BJ (cell line): ENCODE results near the gene KPNA3. TPM values are rescaled to one million over a fixed set of nuclear protein-coding genes. Genes with fewer than 3 reads are reported as not detected.
"Not testable (repeated sequence)": the region's sequence is repeated elsewhere in the genome, so short reads cannot be mapped to it uniquely, and the experiment has no call there.

ENCODE experiments used
- CTCF ChIA-PET: fragments of 350-600 bp; formaldehyde crosslinking; extraction: SDS; loops from one replicate; lab custom pipeline; 2021; ENCODE audit warnings: antibody characterized with exemption, inconsistent platforms; lab: Yijun Ruan, JAX
- POLR2A ChIA-PET: fragments of 300-600 bp; sonication (Branson Sonifier 250); formaldehyde crosslinking; extraction: SDS; loops from one replicate; lab custom pipeline; 2021; ENCODE audit warnings: antibody characterized with exemption; lab: Charles Lee
- DNase-seq: peaks from one replicate; pipeline ENCODE4 v3.0.0-alpha.2; 2011; ENCODE audit warnings: low read depth
- H3K27me3 ChIP-seq: 2 replicates; pipeline ENCODE4 v1.6.0; 2011; ENCODE audit warnings: low read length; ENCODE audit not compliant: control insufficient read depth, insufficient read depth
- H3K36me3 ChIP-seq: 2 replicates; pipeline ENCODE4 v1.5.1; 2011; ENCODE audit warnings: low read length; ENCODE audit not compliant: control insufficient read depth, insufficient read depth
- H3K4me3 ChIP-seq: 2 replicates; pipeline ENCODE4 v1.5.1; 2011; ENCODE audit warnings: low read depth, mild to moderate bottlenecking, control low read depth, low read length
- polyA plus RNA-seq: library from polyadenylated mRNA; depleted of rRNA; stranded (reverse); fragments of >200 nt; gene quantifications from 2 replicates; pipeline ENCODE4 v1.2.3, GENCODE V29; 2011
- TF ChIP-seq, protein P1 (sequence below): IDR thresholded peaks from 2 replicates; pipeline ENCODE4 v1.5.1; 2011; ENCODE audit warnings: low read depth, mild to moderate bottlenecking, control low read depth, inconsistent platforms, low read length, moderate library complexity; ENCODE audit not compliant: insufficient read depth

KPNA3 gene
- polyA plus RNA-seq, 1 experiment = 14.9 TPM

DNA sequence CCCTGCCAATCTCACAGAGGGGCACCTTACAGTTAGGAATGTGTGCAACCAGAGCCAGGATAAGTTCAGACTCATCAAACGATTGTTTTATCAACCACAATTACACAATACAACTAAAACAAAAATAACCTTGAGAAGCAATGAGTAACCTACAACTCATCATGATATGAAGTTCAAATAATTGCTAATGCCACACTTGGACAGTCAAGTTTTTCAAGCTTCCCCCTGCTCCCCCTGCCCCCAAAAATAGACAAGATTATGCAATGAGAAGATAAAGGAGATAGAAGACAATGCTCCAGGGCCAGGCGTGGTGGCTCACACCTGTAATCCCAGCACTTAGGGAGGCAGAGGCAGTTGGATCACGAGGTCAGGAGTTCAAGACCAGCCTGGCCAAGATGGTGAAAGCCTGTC lies 13.6 kb upstream of the KPNA3 start:
- ChIA-PET CTCF (interaction anchor here (0.6 kb wide), 1 partner anchor 1538 kb away, joined by 3 read pairs; no protein-coding TSS in a partner anchor), POLR2A (no interaction called here)
- Histone ChIP-seq H3K27me3 (peaks cover 11% of the 10 kb centered on the region; the same call in 1 of the 2 replicates), H3K36me3 (no peaks in the 10 kb centered on the region), H3K4me3 (no peak overlapping the region)
- DNase-seq = no peak
- TF ChIP-seq, protein P1, sequence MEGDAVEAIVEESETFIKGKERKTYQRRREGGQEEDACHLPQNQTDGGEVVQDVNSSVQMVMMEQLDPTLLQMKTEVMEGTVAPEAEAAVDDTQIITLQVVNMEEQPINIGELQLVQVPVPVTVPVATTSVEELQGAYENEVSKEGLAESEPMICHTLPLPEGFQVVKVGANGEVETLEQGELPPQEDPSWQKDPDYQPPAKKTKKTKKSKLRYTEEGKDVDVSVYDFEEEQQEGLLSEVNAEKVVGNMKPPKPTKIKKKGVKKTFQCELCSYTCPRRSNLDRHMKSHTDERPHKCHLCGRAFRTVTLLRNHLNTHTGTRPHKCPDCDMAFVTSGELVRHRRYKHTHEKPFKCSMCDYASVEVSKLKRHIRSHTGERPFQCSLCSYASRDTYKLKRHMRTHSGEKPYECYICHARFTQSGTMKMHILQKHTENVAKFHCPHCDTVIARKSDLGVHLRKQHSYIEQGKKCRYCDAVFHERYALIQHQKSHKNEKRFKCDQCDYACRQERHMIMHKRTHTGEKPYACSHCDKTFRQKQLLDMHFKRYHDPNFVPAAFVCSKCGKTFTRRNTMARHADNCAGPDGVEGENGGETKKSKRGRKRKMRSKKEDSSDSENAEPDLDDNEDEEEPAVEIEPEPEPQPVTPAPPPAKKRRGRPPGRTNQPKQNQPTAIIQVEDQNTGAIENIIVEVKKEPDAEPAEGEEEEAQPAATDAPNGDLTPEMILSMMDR = no peak

GRCh38 chr13:49803047-49803446 lies 10.6 kb upstream of the KPNA3 start:
- POLR2A ChIA-PET, H3K36me3 ChIP-seq, H3K4me3 ChIP-seq, DNase-seq, H3K27me3 ChIP-seq: not testable (repeated sequence)
- CTCF ChIA-PET = interaction anchor here (0.6 kb wide), 1 partner anchor 189 kb away, joined by 3 read pairs; no protein-coding TSS in a partner anchor

- no peak for DNase-seq
- Histone ChIP-seq H3K27me3 (peaks cover 3% of the 10 kb centered on the region; the same call in 1 of the 2 replicates), H3K36me3 (no peaks in the 10 kb centered on the region), H3K4me3 (no peak overlapping the region)
- TF ChIP-seq, protein P1 = no peak
- CTCF ChIA-PET = no interaction called here
- POLR2A ChIA-PET = no interaction called here
Observed at GRCh38 chr13:49802426-49802825, 9.9 kb upstream of the KPNA3 start.

DNA sequence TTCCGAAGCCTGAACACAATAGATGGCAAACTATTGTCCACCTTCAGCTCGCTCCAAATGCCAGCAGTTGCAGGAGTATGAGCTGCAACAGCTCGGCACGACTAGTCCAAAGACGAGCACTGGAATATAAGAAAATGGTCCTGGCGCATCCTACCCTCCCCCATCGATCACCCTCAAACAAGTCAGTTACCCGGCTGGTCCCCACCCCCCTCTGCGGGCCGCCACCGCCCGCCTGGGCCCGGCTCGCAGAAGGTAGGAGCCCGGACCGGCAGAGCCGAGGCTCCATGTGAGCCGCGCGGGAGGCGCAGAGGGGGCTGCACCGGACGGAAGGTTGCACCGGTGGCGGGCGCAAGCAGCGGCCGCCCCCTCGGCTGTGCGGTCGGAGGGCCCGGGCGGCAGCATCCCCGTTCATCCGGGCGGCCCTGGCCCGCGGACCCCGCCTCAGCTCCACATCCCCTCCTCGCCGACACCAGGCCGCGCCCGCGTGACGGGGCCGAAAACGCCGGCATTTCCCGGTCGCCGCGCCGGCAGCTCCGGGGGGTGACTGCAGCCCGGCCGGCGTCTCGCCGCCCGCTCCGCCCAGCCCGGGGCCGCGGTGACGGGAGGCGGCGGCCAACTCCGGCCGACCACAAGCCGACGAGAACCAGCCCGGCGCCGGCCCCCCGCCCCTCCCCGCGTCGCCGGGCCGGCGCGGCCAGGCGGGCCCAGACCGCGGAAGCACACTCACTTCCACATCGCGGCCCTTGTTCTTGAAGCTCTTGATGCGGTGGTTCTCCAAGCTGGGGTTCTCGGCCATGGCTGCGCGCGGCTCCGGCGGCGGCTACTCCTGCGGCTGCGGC lies 552 bp downstream of the KPNA3 start:
- Histone ChIP-seq H3K4me3 (peak overlapping the region; percentile 50), H3K27me3 (no peaks in the 10 kb centered on the region), H3K36me3 (no peaks in the 10 kb centered on the region)
- ChIA-PET POLR2A (interaction anchor here (0.6 kb wide), 1 partner anchor 115 kb away, joined by 5 read pairs; no protein-coding TSS in a partner anchor), CTCF (interaction anchor here (0.7 to 1.6 kb wide), 4 partner anchors 10 to 68 kb away, joined by 3 read pairs; no protein-coding TSS in a partner anchor)
- TF ChIP-seq, protein P1 = no peak
- no peak for DNase-seq

DNA sequence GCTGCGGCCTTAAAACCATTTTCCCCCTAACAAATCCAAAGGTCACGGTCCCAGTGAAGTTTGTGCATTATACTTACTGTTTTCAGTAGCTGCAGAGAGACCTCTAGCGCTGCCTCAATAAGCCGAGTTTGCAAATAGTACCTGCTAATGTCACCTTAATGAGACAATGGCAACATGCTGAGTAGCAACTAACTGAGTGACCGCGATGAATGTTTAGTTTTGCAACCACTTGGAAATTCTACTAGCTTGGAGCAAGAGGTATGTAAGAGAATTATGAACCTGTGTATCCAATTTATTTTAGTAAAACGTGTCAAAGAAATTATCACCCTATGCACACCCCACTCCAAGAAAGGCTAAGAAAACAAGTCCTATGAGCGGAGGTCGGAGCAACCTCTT lies 1.2 kb downstream of the KPNA3 start:
- H3K27me3 ChIP-seq = no peaks in the 10 kb centered on the region
- peak overlapping the region; percentile 50 for H3K4me3 ChIP-seq
- ChIA-PET CTCF (interaction anchor here (1.0 to 1.6 kb wide), 3 partner anchors 10 to 20 kb away, joined by 3 read pairs; no protein-coding TSS in a partner anchor), POLR2A (no interaction called here)
- TF ChIP-seq, protein P1 = no peak
- no peaks in the 10 kb centered on the region for H3K36me3 ChIP-seq
- no peak for DNase-seq
